HUES48 (cell line): ENCODE data around the gene NEURL4.
A peak's percentile ranks its signal among the peaks of the same experiment; 100 is the strongest.
"Not testable (repeated sequence)": the region's sequence is repeated elsewhere in the genome, so short reads cannot be mapped to it uniquely, and the experiment has no call there.

ENCODE experiments used
- H3K27ac ChIP-seq: one replicate; pipeline ENCODE4 v1.7.0; 2013; ENCODE audit warnings: low read depth, low read length, inconsistent platforms
- H3K27me3 ChIP-seq: 2 replicates; pipeline ENCODE4 v1.6.1; 2013; ENCODE audit warnings: mild to moderate bottlenecking, low read length; ENCODE audit not compliant: control insufficient read depth, insufficient read depth
- H3K36me3 ChIP-seq: 2 replicates; pipeline ENCODE4 v1.6.1; 2013; ENCODE audit warnings: low read length; ENCODE audit not compliant: control insufficient read depth, insufficient read depth
- H3K4me1 ChIP-seq: 2 replicates; pipeline ENCODE4 v1.6.1; 2013; ENCODE audit warnings: mild to moderate bottlenecking, low read length; ENCODE audit not compliant: control insufficient read depth, insufficient read depth
- H3K4me3 ChIP-seq: 2 replicates; pipeline ENCODE4 v1.5.1; 2013; ENCODE audit warnings: mild to moderate bottlenecking, low read depth, low read length
- H3K9ac ChIP-seq: 2 replicates; pipeline ENCODE4 v1.6.1; 2013; ENCODE audit warnings: mild to moderate bottlenecking, low read depth, low read length, moderate library complexity
- H3K9me3 ChIP-seq: 2 replicates; pipeline ENCODE4 v1.6.1; 2013; ENCODE audit warnings: low read length; ENCODE audit not compliant: control insufficient read depth, insufficient read depth

The NEURL4 gene

DNA sequence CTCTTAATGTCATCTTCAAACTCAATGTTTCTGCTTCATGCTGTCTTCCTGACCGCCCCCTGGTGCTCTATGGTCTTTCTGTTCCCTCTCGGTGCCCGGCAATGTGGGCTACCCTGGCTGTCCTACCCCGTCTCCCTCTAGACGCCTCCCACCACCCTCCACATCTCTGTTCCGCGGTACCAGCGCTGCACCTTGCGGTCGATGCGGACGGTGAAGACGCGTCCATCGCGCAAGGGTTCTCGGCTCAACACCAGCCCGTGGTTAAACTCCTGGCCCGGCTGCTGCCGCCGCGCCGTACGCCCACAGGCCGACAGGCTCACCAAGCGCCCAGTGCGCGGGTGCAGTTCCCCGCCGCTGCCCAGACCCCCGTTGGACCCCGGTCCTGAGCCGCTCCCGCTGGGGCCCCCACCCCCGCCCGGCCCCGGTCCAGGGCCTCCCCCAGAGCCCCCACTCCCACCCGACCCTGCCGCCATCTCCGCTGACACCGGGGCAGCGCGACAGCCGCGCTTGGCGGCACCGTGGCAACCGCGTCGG is at the start of gene NEURL4:
TSS of gene NEURL4 (minus strand) at position 496 of the 534 bp plus-strand sequence. CDS start at position 473, 23 bp downstream.
- Histone ChIP-seq H3K27me3 (no peaks in the 10 kb centered on the region), H3K27ac (peak within 1 kb of the TSS; percentile 96), H3K4me1 (peaks cover 11% of the 10 kb centered on the region; the same call in 1 of the 2 replicates), H3K36me3 (peaks cover 28% of the 10 kb centered on the region), H3K4me3 (peak within 1 kb of the TSS; percentile 79), H3K9ac (peak within 1 kb of the TSS; percentile 80), H3K9me3 (no peaks in the 10 kb centered on the region)

DNA sequence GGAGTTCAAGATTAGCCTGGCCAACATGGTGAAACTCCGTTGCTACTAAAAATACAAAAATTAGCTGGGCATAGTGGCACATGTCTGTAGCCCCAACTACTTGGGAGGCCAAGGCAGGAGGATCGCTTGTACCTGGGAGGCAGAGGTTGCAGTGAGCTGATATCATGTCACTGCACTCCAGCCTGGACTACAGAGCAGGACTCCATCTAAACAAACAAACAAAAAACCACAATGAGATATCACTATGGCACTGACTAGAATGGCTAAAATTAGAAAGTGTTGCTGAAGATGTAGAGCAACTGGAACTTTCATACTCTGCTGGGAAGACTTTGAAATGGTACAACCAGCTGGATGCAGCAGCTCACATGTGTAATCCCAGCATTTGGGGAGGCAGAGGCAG is 45.2 kb upstream of the NEURL4 start:
- Histone ChIP-seq H3K9ac (no peak overlapping the region), H3K36me3 (no peaks in the 10 kb centered on the region), H3K27me3 (peaks cover 3% of the 10 kb centered on the region; the same call in 1 of the 2 replicates), H3K9me3 (no peaks in the 10 kb centered on the region), H3K4me1 (no peaks in the 10 kb centered on the region), H3K27ac (no peak overlapping the region), H3K4me3 (no peak overlapping the region)

DNA sequence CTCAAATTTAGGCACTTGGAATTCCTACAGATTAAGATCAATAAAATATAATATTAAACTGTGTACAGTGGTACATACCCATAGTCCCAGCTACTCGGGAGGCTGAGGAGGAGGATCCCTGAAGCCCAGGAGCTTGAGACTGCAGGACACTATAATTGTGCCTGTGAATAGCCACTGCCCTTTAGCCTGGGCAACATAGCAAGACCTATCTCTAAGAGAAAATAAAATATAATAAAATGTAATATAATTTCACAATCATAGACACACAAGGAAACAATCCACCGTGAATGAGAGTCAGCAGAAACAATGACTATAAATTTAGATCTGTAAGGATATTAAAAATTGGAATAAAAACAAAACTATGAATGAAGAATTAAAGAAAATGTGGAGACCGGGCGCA is 41.7 kb upstream of the NEURL4 start:
- H3K9me3 ChIP-seq = no peaks in the 10 kb centered on the region
- no peak overlapping the region for H3K9ac ChIP-seq
- peaks cover 4% of the 10 kb centered on the region for H3K4me1 ChIP-seq
- H3K36me3 ChIP-seq = no peaks in the 10 kb centered on the region
- no peaks in the 10 kb centered on the region for H3K27me3 ChIP-seq
- H3K27ac ChIP-seq = no peak overlapping the region
- H3K4me3 ChIP-seq = no peak overlapping the region

DNA sequence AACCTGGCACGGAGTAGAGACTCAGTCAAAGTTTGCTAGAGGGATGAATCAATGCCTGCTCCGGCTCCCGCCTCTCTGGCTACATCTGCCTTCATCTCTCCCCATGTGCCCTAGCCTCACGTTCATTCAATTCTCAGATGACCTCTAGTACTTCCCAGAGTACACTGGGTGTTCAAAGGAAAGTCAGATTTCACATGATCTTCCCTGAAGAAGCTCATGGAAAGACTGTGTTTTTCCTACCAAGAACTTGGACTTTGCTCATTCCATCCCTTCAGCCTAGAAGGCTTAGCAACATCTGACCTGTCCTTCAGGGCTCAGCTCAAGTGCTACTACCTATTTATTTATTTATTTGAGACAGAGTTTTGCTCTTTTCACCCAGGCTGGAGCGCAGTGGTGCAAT is 40.7 kb upstream of the NEURL4 start:
- H3K9me3 ChIP-seq = no peaks in the 10 kb centered on the region
- no peaks in the 10 kb centered on the region for H3K27me3 ChIP-seq
- peaks cover 4% of the 10 kb centered on the region for H3K4me1 ChIP-seq
- no peaks in the 10 kb centered on the region for H3K36me3 ChIP-seq
- no peak overlapping the region for H3K9ac ChIP-seq
- no peak overlapping the region for H3K4me3 ChIP-seq
- H3K27ac ChIP-seq = no peak overlapping the region

DNA sequence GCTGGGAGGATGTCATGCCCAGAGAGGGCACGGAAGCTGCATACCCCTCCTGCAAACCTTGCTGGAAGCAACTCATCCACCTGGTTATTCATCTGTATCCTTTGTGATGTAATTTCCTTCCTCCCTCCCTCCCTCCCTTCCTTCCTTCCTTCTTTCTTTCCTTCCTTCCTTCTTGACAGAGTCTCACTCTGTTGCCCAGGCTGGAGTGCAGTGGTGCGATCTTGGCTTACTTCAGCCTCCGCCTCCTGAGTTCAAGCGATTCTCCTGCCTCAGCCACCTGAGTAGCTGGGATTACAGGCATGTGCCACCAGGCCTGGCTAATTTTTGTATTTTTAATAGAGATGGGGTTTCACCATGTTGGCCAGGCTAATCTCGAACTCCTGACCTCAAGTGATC is 39.5 kb upstream of the NEURL4 start:
- H3K36me3 ChIP-seq, H3K4me1 ChIP-seq, H3K9me3 ChIP-seq, H3K27me3 ChIP-seq, H3K27ac ChIP-seq, H3K4me3 ChIP-seq, H3K9ac ChIP-seq: not testable (repeated sequence)

DNA sequence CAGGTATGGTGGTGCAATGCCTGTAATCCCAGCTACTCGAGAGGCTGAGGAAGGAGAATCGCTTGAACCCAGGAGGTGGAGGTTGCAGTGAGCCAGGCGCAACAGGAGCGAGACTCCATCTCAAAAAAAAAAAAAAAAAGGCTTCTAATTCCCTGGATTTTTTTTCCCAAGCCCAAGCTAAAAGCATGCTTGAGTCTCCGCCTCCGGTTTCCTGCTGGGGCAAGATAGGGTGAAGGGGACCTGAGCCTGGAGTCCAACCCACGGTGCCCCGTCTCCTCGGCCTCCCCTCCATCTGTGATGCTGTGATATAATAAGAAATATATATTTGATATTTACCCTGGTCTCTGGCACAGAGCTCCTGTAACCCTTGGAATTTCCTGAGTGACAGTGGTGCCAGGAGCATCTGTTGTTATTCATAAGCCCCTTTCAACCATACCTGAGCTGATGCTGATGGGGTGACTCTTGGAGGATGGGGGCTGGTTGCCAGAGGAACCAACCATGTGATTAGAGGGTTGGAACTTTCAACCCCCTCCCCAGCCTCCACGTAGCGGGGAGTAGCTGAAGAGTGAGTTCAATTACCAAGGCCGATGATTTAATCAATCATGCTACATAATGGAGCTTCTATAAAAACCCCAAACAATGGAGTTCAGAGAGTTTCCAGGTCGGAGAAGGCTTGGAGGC is 38.9 kb upstream of the NEURL4 start:
- H3K27me3 ChIP-seq = no peaks in the 10 kb centered on the region
- H3K4me3 ChIP-seq = no peak overlapping the region
- no peak overlapping the region for H3K27ac ChIP-seq
- H3K9me3 ChIP-seq = no peaks in the 10 kb centered on the region
- H3K36me3 ChIP-seq = no peaks in the 10 kb centered on the region
- no peak overlapping the region for H3K9ac ChIP-seq
- H3K4me1 ChIP-seq = peaks cover 4% of the 10 kb centered on the region

DNA sequence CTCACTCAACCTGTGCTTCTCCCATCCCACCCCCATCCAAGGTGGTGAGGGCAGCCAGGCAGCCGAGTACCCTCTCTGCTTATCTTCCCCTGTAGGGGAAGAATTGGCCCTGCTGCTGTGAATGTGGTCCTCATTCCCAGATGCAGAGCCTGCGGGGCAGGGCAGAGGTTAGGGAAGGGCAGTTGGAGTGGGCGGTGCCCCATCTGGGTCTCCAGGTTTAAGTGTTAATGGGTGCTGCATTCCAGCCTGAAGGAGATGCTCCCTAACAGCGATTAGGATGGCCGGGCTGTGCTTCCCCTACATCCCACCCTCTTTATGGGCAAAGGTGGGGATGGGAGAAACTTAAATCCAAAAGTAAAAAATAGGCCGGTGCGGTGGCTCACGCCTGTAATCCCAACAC is 37.9 kb upstream of the NEURL4 start:
- Histone ChIP-seq H3K9ac (no peak overlapping the region), H3K27me3 (no peaks in the 10 kb centered on the region), H3K9me3 (no peaks in the 10 kb centered on the region), H3K27ac (no peak overlapping the region), H3K4me3 (no peak overlapping the region), H3K4me1 (peaks cover 4% of the 10 kb centered on the region), H3K36me3 (no peaks in the 10 kb centered on the region)

DNA sequence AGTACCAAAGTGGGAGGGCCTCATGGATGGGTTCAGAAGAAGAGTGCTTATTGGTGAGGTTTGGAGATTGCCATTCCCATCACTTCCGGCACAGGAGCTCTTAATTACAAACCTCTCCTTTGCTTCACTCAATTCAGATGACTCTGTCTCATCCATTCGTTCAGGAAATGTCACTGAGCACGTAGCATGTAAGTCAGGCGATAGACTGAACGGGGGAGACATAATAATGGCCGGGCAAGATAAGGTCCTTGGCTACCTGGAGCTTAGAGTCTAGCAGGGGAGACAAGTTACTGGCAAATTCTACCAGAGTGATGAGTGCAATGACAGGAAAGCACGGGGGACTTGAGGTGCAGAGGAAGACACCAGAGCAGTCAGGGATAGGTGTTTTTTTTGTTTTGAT is 36.8 kb upstream of the NEURL4 start:
- H3K36me3 ChIP-seq, H3K9me3 ChIP-seq, H3K27me3 ChIP-seq, H3K27ac ChIP-seq, H3K4me1 ChIP-seq, H3K4me3 ChIP-seq, H3K9ac ChIP-seq: not testable (repeated sequence)

DNA sequence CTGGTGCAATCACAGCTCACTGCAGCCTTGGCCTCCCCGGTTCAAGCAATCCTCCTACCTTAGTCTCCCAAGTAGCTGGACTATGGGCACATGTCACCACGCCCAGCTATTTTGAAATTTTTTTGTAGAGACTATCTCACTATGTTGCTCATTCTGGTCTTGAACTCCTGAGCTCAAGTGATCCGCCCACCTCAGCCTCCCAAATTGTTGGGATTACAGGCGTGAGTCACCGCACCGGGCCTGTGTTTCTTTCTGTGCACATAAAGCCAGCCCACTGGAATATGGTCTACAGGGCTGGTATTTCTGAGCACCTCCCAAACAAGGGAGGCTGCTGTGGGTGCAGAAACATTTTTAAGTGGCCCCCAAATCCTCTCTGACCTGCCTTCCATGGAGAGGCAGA is 34.2 kb upstream of the NEURL4 start:
- Histone ChIP-seq H3K27ac (no peak overlapping the region), H3K4me1 (peaks cover 2% of the 10 kb centered on the region), H3K4me3 (no peak overlapping the region), H3K9ac (no peak overlapping the region), H3K9me3 (no peaks in the 10 kb centered on the region), H3K27me3 (no peaks in the 10 kb centered on the region), H3K36me3 (no peaks in the 10 kb centered on the region)

DNA sequence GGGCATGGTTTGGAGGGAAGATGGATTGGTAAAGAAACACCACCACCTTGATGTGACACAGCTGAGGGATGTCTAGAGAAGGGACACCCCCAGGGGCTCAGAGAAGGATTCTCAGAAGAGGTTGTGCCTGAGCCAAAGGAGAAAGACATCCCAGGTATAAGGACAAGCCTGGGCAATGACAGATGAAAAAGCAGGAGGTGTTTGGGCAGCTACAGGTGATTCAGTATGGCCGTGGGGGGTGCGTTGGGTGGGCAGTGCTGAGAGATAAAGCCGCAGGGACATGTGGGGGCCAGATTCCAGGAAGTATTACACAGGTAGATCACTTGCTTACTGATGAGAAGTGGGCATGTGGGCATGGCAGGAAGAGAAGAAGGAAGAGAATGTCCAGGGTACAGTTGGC is 32.8 kb upstream of the NEURL4 start:
- Histone ChIP-seq H3K27ac (no peak overlapping the region), H3K9ac (no peak overlapping the region), H3K27me3 (no peaks in the 10 kb centered on the region), H3K4me1 (no peaks in the 10 kb centered on the region), H3K36me3 (no peaks in the 10 kb centered on the region), H3K9me3 (no peaks in the 10 kb centered on the region), H3K4me3 (no peak overlapping the region)

DNA sequence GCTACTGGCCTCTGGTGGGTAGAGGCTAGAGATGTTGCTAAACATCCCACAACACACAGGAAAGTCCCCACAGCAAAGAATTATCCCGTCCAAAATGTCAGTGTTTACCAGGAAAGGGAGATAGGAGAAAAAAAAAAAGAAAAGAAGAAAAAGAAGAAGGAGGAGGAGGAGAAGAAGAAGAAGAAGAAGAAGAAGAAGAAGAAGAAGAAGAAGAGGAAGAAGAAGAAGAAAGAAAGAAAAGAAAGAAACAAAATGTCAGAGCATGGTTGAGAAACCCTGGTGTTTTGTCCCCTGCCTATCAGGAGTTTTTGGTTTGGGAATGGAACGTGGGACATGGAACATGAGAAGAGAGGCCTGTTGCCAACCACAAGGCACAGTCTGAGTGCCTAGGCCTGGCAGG is 28.2 kb upstream of the NEURL4 start:
- H3K9ac ChIP-seq = no peak overlapping the region
- peaks cover 5% of the 10 kb centered on the region; the same call in 1 of the 2 replicates for H3K4me1 ChIP-seq
- no peaks in the 10 kb centered on the region for H3K27me3 ChIP-seq
- H3K4me3 ChIP-seq = no peak overlapping the region
- H3K27ac ChIP-seq = no peak overlapping the region
- no peaks in the 10 kb centered on the region for H3K36me3 ChIP-seq
- H3K9me3 ChIP-seq = no peaks in the 10 kb centered on the region
